Nephron (organoid): ENCODE measurements around the gene SDK2.

Source experiments
- H3K27ac Mint-ChIP-seq, 3 experiments: 2 replicates each; pipeline ENCODE4 v1.8.0; 2020; ENCODE audit warnings: mixed read lengths in 3 of 3, mild to moderate bottlenecking in 2 of 3, moderate library complexity in 1 of 3
- H3K27me3 Mint-ChIP-seq: 2 replicates; pipeline ENCODE4 v1.8.0; 2021; ENCODE audit warnings: low read depth, mild to moderate bottlenecking, moderate library complexity, mixed read lengths
- H3K36me3 Mint-ChIP-seq: 2 replicates; pipeline ENCODE4 v1.8.0; 2020; ENCODE audit warnings: low read depth, mixed read lengths
- H3K4me1 Mint-ChIP-seq: 2 replicates; pipeline ENCODE4 v1.8.0; 2020; ENCODE audit warnings: mixed read lengths
- H3K4me3 Mint-ChIP-seq, 3 experiments: 2 replicates each; pipeline ENCODE4 v1.8.0; 2020; ENCODE audit warnings: mild to moderate bottlenecking in 3 of 3, mixed read lengths in 3 of 3, moderate library complexity in 2 of 3
- H3K9me3 Mint-ChIP-seq: 2 replicates; pipeline ENCODE4 v1.8.0; 2020; ENCODE audit warnings: mixed read lengths
- TF ChIP-seq, protein P1 (sequence below), 3 experiments: fragments of 200-600 bp; sonication (generic); IDR thresholded peaks; one replicate each; pipeline ENCODE4 v1.5.0; 2021; ENCODE audit warnings: antibody characterized with exemption in 3 of 3; ENCODE audit not compliant: unreplicated experiment in 3 of 3

SDK2 gene

DNA sequence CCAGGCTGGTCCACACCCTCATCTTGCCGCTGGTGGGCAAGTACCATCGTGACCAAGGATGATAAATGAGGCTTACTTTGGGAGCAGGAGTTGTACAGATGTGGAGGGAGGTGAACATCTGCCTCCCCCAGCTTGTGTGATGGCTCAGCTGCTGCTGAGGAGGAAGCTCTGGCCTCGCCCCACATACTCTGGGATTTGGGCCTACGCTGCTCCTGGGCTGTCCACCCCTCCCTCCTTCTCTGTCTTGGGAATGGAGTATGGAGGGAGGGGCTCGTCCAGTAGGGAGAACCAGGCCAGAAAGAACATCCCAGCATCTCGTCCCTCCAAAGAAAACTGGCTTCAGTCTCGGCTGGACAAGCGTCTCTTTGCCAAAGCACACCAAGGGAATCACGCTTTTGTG lies 197.6 kb downstream of the SDK2 start:
- H3K36me3 Mint-ChIP-seq, result peaks cover 10% of the 10 kb centered on the region
- no peak overlapping the region for H3K27ac Mint-ChIP-seq
- H3K4me1 Mint-ChIP-seq, result peaks cover 5% of the 10 kb centered on the region
- no peak overlapping the region for H3K4me3 Mint-ChIP-seq
- peaks cover 4% of the 10 kb centered on the region for H3K27me3 Mint-ChIP-seq
- TF ChIP-seq, protein P1, sequence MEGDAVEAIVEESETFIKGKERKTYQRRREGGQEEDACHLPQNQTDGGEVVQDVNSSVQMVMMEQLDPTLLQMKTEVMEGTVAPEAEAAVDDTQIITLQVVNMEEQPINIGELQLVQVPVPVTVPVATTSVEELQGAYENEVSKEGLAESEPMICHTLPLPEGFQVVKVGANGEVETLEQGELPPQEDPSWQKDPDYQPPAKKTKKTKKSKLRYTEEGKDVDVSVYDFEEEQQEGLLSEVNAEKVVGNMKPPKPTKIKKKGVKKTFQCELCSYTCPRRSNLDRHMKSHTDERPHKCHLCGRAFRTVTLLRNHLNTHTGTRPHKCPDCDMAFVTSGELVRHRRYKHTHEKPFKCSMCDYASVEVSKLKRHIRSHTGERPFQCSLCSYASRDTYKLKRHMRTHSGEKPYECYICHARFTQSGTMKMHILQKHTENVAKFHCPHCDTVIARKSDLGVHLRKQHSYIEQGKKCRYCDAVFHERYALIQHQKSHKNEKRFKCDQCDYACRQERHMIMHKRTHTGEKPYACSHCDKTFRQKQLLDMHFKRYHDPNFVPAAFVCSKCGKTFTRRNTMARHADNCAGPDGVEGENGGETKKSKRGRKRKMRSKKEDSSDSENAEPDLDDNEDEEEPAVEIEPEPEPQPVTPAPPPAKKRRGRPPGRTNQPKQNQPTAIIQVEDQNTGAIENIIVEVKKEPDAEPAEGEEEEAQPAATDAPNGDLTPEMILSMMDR (IDR thresholded peaks at IDR 0.05; ENCODE audit: unreplicated experiment in 3 of 3), result no peak
- no peaks in the 10 kb centered on the region for H3K9me3 Mint-ChIP-seq

DNA sequence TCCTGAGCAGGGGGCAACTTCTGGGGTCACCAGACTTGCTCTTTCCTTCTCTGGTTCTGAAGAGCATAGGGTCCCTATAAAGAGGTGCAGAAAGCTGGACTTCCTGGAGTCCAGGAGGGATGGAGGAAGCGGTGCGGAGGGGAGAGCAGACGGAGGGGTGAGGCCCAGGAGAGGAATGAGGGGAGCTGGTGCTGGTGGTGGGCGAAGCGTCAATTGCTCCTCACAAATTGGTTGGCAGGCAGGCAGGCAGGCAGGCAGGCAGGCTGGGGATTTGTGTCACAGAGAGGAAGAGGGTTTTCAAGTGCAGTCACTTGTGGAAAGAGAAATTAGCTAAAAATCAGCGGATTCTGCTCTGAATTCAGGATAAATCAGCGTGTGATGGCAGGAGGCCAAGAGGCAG lies 198.8 kb downstream of the SDK2 start:
- H3K9me3 Mint-ChIP-seq, result no peaks in the 10 kb centered on the region
- H3K4me3 Mint-ChIP-seq, result no peak overlapping the region
- peaks cover 4% of the 10 kb centered on the region for H3K27me3 Mint-ChIP-seq
- H3K27ac Mint-ChIP-seq, result no peak overlapping the region
- TF ChIP-seq, protein P1 (IDR thresholded peaks at IDR 0.05; ENCODE audit: unreplicated experiment in 3 of 3), result no peak
- peaks cover 11% of the 10 kb centered on the region for H3K36me3 Mint-ChIP-seq
- H3K4me1 Mint-ChIP-seq, result peaks cover 2% of the 10 kb centered on the region

DNA sequence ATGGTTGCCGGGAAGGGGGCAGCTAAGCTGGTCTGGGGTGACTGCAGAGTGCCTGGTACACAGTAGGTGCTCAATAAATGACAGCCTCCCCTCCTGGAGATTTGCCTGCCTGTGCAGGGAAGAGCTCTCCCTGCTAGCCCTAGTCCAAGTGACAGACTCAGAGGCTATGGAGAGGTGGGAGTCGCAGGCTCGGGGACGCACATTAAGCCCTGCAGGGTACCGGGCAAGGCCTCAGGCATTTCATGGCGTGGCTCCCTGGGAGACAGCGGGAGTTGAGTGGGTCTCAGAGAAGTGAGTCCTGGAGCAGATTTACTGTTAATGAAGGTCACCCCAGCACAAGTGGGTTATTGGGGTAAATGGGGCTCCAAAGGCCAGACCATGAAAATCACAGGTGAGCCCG lies 200.2 kb downstream of the SDK2 start:
- H3K27me3 Mint-ChIP-seq, result no peaks in the 10 kb centered on the region
- no peaks in the 10 kb centered on the region for H3K4me1 Mint-ChIP-seq
- no peaks in the 10 kb centered on the region for H3K9me3 Mint-ChIP-seq
- no peak overlapping the region for H3K27ac Mint-ChIP-seq
- H3K4me3 Mint-ChIP-seq, result no peak overlapping the region
- TF ChIP-seq, protein P1 (IDR thresholded peaks at IDR 0.05; ENCODE audit: unreplicated experiment in 3 of 3), result no peak
- H3K36me3 Mint-ChIP-seq, result peaks cover 15% of the 10 kb centered on the region

DNA sequence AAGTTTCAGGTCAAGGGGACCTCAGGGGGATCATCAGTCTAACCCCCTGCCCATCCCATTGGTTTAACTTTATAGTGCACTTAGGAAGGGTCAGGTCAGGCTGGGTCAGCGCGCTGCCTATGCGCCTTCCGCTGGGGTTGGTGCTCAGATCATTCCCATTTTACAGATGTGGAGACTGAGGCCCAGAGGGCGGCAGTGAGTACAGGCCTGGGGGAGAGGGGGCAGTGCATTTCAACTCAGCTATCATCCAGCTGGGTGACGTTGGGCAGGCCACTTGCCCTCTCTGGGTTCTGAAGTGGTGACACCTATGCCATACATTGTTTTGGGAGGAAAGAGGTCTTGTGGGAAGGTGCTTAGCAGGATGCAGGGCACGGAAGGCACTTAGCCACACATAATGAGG lies 204.6 kb downstream of the SDK2 start:
- Mint-ChIP-seq H3K27me3 (no peaks in the 10 kb centered on the region), H3K36me3 (peaks cover 20% of the 10 kb centered on the region), H3K9me3 (no peaks in the 10 kb centered on the region), H3K4me3 (no peak overlapping the region), H3K4me1 (peaks cover 8% of the 10 kb centered on the region), H3K27ac (no peak overlapping the region)
- TF ChIP-seq, protein P1 (IDR thresholded peaks at IDR 0.05; ENCODE audit: unreplicated experiment in 3 of 3), result no peak

DNA sequence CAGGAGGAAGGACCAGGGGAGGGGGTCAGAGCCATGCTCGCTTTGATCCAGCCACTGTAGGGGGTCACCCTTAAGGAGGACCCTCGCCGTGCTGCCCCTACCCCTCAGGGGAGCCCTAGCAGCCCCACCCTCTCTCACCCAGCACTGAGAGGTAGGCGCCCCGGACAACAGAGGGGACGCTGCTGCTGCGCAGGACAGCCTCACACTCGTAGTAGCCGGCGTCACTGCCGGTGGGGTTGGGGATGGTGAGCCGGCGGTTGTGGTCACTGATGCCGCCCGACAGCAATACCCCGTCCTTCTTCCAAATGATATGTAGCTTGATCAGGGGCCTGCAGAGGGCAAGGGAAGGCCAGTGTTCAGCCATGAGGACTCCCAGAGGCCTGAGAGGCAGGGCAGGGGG lies 206.4 kb downstream of the SDK2 start:
- H3K4me3 Mint-ChIP-seq, result no peak overlapping the region
- TF ChIP-seq, protein P1 (IDR thresholded peaks at IDR 0.05; ENCODE audit: unreplicated experiment in 3 of 3), result no peak
- peaks cover 8% of the 10 kb centered on the region for H3K4me1 Mint-ChIP-seq
- no peaks in the 10 kb centered on the region for H3K27me3 Mint-ChIP-seq
- no peak overlapping the region for H3K27ac Mint-ChIP-seq
- peaks cover 20% of the 10 kb centered on the region for H3K36me3 Mint-ChIP-seq
- H3K9me3 Mint-ChIP-seq, result no peaks in the 10 kb centered on the region

DNA sequence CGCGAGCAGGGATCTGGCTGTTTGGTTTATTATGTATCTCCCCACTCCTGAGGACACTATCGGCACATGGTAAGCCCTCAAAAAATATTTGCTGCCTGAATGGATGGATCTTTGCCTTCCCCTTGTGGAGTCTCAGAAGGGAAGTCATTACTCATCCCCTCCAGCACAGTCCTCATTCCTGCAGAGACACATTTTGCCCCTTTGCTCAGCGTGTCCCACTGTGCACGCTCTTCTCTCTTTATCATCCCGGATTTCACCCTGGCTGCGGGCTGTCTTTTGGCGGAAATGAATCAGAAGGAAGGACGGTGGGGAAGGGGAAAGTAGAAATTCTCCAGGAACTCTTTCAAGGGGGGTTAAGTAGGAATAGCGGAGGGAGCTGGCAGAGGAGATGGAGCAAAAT lies 207.3 kb downstream of the SDK2 start:
- Mint-ChIP-seq H3K4me3 (no peak overlapping the region), H3K4me1 (peaks cover 8% of the 10 kb centered on the region), H3K27me3 (no peaks in the 10 kb centered on the region), H3K36me3 (peaks cover 17% of the 10 kb centered on the region), H3K9me3 (no peaks in the 10 kb centered on the region), H3K27ac (peak overlapping the region in 1 of 3 experiments; percentile 54)
- TF ChIP-seq, protein P1 (IDR thresholded peaks at IDR 0.05; ENCODE audit: unreplicated experiment in 3 of 3), result no peak
